ENCODE measurements around the gene RPTOR.
"Not testable (repeated sequence)": the region's sequence is repeated elsewhere in the genome, so short reads cannot be mapped to it uniquely, and the experiment has no call there.

The RPTOR gene

DNA sequence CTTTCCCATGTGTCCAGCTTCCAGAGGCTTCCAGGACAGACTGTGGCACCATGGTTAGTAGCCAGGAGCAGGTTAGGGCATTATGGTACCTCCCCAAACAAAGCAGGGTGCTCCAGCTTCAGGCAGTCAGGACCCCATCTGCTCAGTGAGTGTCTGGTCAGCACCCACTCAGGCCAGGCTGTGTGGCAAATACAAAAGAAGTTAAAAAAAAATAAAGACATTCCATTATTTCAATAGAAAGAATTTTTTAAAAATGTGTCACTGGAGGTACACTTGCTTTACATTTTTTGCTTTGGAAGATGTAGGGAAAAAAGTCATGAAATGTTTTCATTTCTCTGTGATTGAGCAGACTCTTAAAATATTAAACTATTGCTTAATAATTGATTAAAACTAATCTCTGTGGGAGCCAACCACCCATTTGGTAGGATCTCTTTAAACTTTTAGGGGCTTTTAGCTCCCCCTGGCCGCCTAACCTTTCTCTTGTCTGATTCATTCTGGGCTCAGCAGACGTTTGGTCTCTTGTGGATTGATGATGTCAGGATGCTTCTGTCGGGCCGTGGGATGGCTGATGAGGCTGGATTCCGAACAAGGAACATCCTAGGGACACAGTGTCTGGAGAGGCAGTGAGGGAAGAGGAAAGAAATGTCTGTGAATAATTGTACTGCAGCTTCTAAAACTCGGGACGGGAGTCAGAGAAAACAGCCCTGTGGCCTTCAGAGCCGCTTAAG is 39.8 kb upstream of the RPTOR start:
- H3K4me1 ChIP-seq (ENCODE audit: control insufficient read depth, insufficient read depth, low read length) = peaks cover 12% of the 10 kb centered on the region
- no peaks in the 10 kb centered on the region for H3K36me3 ChIP-seq (ENCODE audit: control insufficient read depth, insufficient read depth, low read length)
- no peaks in the 10 kb centered on the region for H3K27me3 ChIP-seq (ENCODE audit: control insufficient read depth, insufficient read depth, low read length)
- no peak overlapping the region for H3K27ac ChIP-seq (ENCODE audit: low read depth, low read length)
- no peak overlapping the region for H3K4me3 ChIP-seq (ENCODE audit: low read length)
- no peak overlapping the region for H3K9ac ChIP-seq (ENCODE audit: low read length)

DNA sequence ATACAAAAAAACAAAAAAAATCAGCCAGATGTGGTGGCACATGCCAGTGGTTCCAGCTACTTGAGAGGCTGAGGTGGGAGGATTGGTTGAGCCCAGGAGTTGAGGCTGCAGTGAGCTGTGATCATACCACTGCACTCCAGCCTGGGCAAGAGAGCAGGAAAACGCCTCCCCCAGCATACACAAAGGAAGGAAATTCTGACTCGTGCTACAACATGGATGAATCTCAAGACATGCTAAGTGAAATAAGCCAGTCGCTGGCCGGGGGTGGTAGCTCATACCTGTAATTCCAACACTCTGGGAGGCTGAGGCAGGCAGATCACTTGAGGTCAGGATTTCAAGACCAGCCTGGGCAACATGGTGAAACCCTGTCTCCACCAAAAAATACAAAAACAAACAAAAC is 37.5 kb upstream of the RPTOR start:
- not testable (repeated sequence) for H3K9ac ChIP-seq (ENCODE audit: low read length); H3K27ac ChIP-seq (ENCODE audit: low read depth, low read length); H3K36me3 ChIP-seq (ENCODE audit: control insufficient read depth, insufficient read depth, low read length); H3K4me3 ChIP-seq (ENCODE audit: low read length); H3K4me1 ChIP-seq (ENCODE audit: control insufficient read depth, insufficient read depth, low read length); H3K27me3 ChIP-seq (ENCODE audit: control insufficient read depth, insufficient read depth, low read length)

- Histone ChIP-seq H3K27me3 (ENCODE audit: control insufficient read depth, insufficient read depth, low read length) (peaks cover 5% of the 10 kb centered on the region), H3K27ac (ENCODE audit: low read depth, low read length) (no peak overlapping the region), H3K9ac (ENCODE audit: low read length) (no peak overlapping the region), H3K4me1 (ENCODE audit: control insufficient read depth, insufficient read depth, low read length) (no peaks in the 10 kb centered on the region), H3K36me3 (ENCODE audit: control insufficient read depth, insufficient read depth, low read length) (no peaks in the 10 kb centered on the region), H3K4me3 (ENCODE audit: low read length) (no peak overlapping the region)
Observed at GRCh38 chr17:80507965-80508364, 36.7 kb upstream of the RPTOR start.

- Histone ChIP-seq H3K27ac (ENCODE audit: low read depth, low read length) (no peak overlapping the region), H3K36me3 (ENCODE audit: control insufficient read depth, insufficient read depth, low read length) (no peaks in the 10 kb centered on the region), H3K4me1 (ENCODE audit: control insufficient read depth, insufficient read depth, low read length) (no peaks in the 10 kb centered on the region), H3K27me3 (ENCODE audit: control insufficient read depth, insufficient read depth, low read length) (peaks cover 5% of the 10 kb centered on the region), H3K9ac (ENCODE audit: low read length) (no peak overlapping the region), H3K4me3 (ENCODE audit: low read length) (no peak overlapping the region)
Observed at GRCh38 chr17:80509311-80509710, 35.3 kb upstream of the RPTOR start.

GRCh38 chr17:80510132-80510531 is 34.5 kb upstream of the RPTOR start:
- no peaks in the 10 kb centered on the region for H3K4me1 ChIP-seq (ENCODE audit: control insufficient read depth, insufficient read depth, low read length)
- no peak overlapping the region for H3K27ac ChIP-seq (ENCODE audit: low read depth, low read length)
- H3K4me3 ChIP-seq (ENCODE audit: low read length) = no peak overlapping the region
- H3K9ac ChIP-seq (ENCODE audit: low read length) = no peak overlapping the region
- H3K27me3 ChIP-seq (ENCODE audit: control insufficient read depth, insufficient read depth, low read length) = peaks cover 5% of the 10 kb centered on the region
- no peaks in the 10 kb centered on the region for H3K36me3 ChIP-seq (ENCODE audit: control insufficient read depth, insufficient read depth, low read length)

DNA sequence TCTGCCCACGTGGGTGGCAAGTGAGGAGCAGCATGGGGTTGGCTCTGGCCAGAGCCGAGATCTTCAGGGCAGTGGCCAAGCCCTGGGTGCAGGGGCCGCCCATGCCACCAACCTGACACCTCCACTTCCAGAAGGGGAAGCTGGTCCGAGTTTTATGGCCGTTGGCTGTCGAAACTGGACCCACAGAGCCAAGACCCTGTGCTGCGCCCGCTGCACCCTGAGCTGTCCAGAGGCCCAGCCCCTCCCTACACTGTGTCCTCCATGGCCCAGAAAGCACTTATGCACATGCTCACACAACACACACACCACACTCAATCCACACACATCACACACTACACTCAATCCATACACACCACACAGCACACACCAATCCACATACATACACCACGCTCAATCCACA is 33.9 kb upstream of the RPTOR start:
- H3K4me3 ChIP-seq (ENCODE audit: low read length) = no peak overlapping the region
- H3K27ac ChIP-seq (ENCODE audit: low read depth, low read length) = no peak overlapping the region
- no peaks in the 10 kb centered on the region for H3K36me3 ChIP-seq (ENCODE audit: control insufficient read depth, insufficient read depth, low read length)
- no peaks in the 10 kb centered on the region for H3K4me1 ChIP-seq (ENCODE audit: control insufficient read depth, insufficient read depth, low read length)
- no peak overlapping the region for H3K9ac ChIP-seq (ENCODE audit: low read length)
- peaks cover 5% of the 10 kb centered on the region for H3K27me3 ChIP-seq (ENCODE audit: control insufficient read depth, insufficient read depth, low read length)

DNA sequence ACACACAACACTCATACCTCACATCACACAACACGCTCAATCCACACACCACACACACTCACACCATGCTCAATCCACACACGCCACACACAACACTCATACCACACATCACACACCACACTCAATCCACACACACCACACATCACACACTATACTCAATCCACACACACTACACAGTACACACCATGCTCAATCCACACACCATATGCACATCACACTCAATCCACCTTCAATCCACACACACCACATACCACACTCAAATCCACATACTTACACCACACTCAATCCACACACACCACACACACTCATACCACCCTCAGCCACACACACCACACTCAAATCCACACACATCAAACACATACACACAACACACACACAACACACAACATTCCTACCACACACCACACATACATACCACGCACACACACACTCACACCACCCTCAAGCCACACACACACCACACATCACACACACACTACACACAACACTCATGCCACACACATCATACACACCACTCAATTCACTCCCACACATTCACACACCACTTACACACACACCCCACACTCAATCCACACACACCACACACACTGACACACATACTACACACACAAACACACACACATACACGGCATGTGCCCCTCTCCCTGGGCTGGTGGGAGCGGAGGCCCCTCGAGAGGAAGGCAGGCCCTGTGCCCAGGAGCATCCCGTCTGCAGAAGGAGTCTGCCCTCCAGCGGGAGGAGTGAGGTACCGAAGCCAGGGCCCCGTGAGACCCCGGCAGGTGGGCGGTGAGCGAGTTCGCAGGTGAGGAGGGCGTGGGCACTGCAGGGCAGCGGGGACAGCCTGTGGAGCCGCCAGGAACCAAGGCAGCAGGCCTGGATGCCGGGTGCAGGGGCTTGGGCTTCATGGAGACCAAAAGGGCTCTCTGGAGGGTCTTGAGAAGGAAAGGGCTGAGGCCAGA is 33.1 kb upstream of the RPTOR start:
- Histone ChIP-seq H3K4me3 (ENCODE audit: low read length) (no peak overlapping the region), H3K27me3 (ENCODE audit: control insufficient read depth, insufficient read depth, low read length) (peaks cover 5% of the 10 kb centered on the region), H3K36me3 (ENCODE audit: control insufficient read depth, insufficient read depth, low read length) (no peaks in the 10 kb centered on the region), H3K9ac (ENCODE audit: low read length) (no peak overlapping the region), H3K4me1 (ENCODE audit: control insufficient read depth, insufficient read depth, low read length) (no peaks in the 10 kb centered on the region), H3K27ac (ENCODE audit: low read depth, low read length) (no peak overlapping the region)

DNA sequence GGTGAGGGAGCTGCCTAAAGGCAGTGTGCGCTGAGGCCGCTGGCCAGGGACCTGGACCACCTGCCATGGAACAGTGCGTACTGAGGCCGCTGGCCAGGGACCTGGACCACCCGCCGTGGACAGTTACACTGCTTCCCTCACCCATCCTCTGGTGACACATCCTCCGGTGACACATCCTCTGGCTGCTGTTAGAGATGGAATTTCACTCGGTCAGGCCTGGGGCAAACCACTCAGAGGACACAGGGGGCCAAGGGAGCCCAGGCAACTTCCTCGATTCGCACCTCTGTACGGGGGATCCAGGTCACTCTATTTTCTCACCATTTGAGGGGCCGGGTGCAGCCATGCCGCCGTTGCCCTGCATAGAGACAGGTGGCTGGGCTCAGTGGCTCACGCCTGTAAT is 32.4 kb upstream of the RPTOR start:
- H3K27ac ChIP-seq (ENCODE audit: low read depth, low read length) = no peak overlapping the region
- no peaks in the 10 kb centered on the region for H3K4me1 ChIP-seq (ENCODE audit: control insufficient read depth, insufficient read depth, low read length)
- no peak overlapping the region for H3K9ac ChIP-seq (ENCODE audit: low read length)
- H3K4me3 ChIP-seq (ENCODE audit: low read length) = no peak overlapping the region
- peaks cover 5% of the 10 kb centered on the region for H3K27me3 ChIP-seq (ENCODE audit: control insufficient read depth, insufficient read depth, low read length)
- H3K36me3 ChIP-seq (ENCODE audit: control insufficient read depth, insufficient read depth, low read length) = no peaks in the 10 kb centered on the region

DNA sequence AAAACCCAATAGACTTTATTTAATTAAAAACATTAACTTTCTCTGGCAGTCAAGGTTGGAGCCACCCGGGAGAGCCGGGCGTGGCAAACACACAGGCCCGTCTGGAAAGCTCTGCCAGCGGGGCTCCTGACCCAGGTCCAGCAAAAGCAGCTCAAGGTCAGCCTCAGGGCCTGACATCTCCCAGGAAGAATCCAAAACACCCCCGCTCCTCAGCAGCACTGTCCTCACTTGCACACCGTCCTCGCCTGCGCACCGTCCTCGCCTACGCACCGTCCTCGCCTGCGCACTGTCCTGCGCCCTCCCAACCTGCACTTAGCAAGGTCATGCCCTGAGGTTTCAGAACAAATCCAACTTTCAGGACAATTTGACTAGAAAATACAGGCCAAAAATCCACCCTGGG is 31.4 kb upstream of the RPTOR start:
- Histone ChIP-seq H3K27ac (ENCODE audit: low read depth, low read length) (no peak overlapping the region), H3K9ac (ENCODE audit: low read length) (no peak overlapping the region), H3K4me1 (ENCODE audit: control insufficient read depth, insufficient read depth, low read length) (no peaks in the 10 kb centered on the region), H3K27me3 (ENCODE audit: control insufficient read depth, insufficient read depth, low read length) (peaks cover 5% of the 10 kb centered on the region), H3K4me3 (ENCODE audit: low read length) (no peak overlapping the region), H3K36me3 (ENCODE audit: control insufficient read depth, insufficient read depth, low read length) (no peaks in the 10 kb centered on the region)

DNA sequence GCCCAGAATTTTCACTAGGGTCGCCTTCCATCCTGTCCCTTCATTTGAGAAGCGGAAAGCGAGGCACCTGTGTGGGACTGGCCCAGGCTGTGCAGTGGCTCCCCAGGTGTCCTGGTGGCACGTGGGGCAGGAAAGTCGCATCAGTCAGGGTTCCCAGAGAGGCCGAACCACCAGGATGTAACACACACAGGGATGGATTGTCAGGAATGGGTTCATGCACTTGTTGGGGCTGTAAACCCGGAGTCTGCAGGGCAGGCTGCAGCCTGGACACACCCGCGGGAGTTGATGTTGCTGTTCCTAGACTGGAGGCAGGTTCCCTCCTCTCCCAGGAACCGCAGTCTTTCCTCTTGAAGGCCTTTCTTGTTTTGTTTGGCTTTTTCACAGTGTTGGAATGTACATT is 30.7 kb upstream of the RPTOR start:
- H3K27me3 ChIP-seq (ENCODE audit: control insufficient read depth, insufficient read depth, low read length) = peaks cover 5% of the 10 kb centered on the region
- H3K27ac ChIP-seq (ENCODE audit: low read depth, low read length) = no peak overlapping the region
- no peaks in the 10 kb centered on the region for H3K36me3 ChIP-seq (ENCODE audit: control insufficient read depth, insufficient read depth, low read length)
- no peak overlapping the region for H3K4me3 ChIP-seq (ENCODE audit: low read length)
- no peak overlapping the region for H3K9ac ChIP-seq (ENCODE audit: low read length)
- no peaks in the 10 kb centered on the region for H3K4me1 ChIP-seq (ENCODE audit: control insufficient read depth, insufficient read depth, low read length)

- peaks cover 4% of the 10 kb centered on the region for H3K27me3 ChIP-seq (ENCODE audit: control insufficient read depth, insufficient read depth, low read length)
- no peaks in the 10 kb centered on the region for H3K4me1 ChIP-seq (ENCODE audit: control insufficient read depth, insufficient read depth, low read length)
- no peak overlapping the region for H3K27ac ChIP-seq (ENCODE audit: low read depth, low read length)
Observed at GRCh38 chr17:80516171-80516932, 28.3 kb upstream of the RPTOR start.

GRCh38 chr17:80517641-80518040 is 27.0 kb upstream of the RPTOR start:
- Histone ChIP-seq H3K36me3 (ENCODE audit: control insufficient read depth, insufficient read depth, low read length) (no peaks in the 10 kb centered on the region), H3K4me1 (ENCODE audit: control insufficient read depth, insufficient read depth, low read length) (no peaks in the 10 kb centered on the region), H3K4me3 (ENCODE audit: low read length) (no peak overlapping the region), H3K27me3 (ENCODE audit: control insufficient read depth, insufficient read depth, low read length) (no peaks in the 10 kb centered on the region), H3K27ac (ENCODE audit: low read depth, low read length) (no peak overlapping the region), H3K9ac (ENCODE audit: low read length) (no peak overlapping the region)

More at GRCh38 chr17:80516171-80516932, 28.3 kb upstream of the RPTOR start:
- Histone ChIP-seq H3K36me3 (ENCODE audit: control insufficient read depth, insufficient read depth, low read length) (no peaks in the 10 kb centered on the region), H3K4me3 (ENCODE audit: low read length) (no peak overlapping the region), H3K9ac (ENCODE audit: low read length) (no peak overlapping the region)

All from rectal smooth muscle tissue (tissue), 1 donor.